Thyroid gland (tissue), 4 donors: ENCODE measurements around the gene TBC1D1. TPM values are rescaled to one million over a fixed set of nuclear protein-coding genes. Genes with fewer than 3 reads are reported as not detected.
"Not testable (repeated sequence)": the region's sequence is repeated elsewhere in the genome, so short reads cannot be mapped to it uniquely, and the experiment has no call there.

ENCODE experiments used
- DNase-seq, 2 donors: peaks; one replicate each; pipeline ENCODE4 v3.0.0-alpha.2; 2019
- H3K27ac ChIP-seq, 3 donors: fragments of 200-600 bp; sonication (generic); 1 replicate in 2 of 3; 2 replicates in 1 of 3; pipeline ENCODE4 v1.5.1; 2016 to 2019; ENCODE audit warnings: mild to moderate bottlenecking in 1 of 3, moderate library complexity in 1 of 3
- H3K27me3 ChIP-seq: fragments of 200-600 bp; sonication (generic); one replicate; pipeline ENCODE4 v1.5.1; 2019
- H3K36me3 ChIP-seq, 2 donors: fragments of 200-600 bp; sonication (generic); one replicate each; pipeline ENCODE4 v1.5.1; 2016 to 2019
- H3K4me1 ChIP-seq, 2 donors: fragments of 200-600 bp; sonication (generic); one replicate each; pipeline ENCODE4 v1.5.1; 2017 to 2019
- H3K4me3 ChIP-seq, 3 donors: fragments of 200-600 bp; sonication (generic); replicated peaks in 1 of 3; 1 replicate in 2 of 3; 2 replicates in 1 of 3; pipeline ENCODE4 v1.5.1; 2016; ENCODE audit warnings: mild to moderate bottlenecking in 1 of 3
- H3K9me3 ChIP-seq: fragments of 200-600 bp; sonication (generic); one replicate; pipeline ENCODE4 v1.5.1; 2017
- CTCF ChIP-seq, 6 experiments: fragments of 200-600 bp in 3 of 6; fragments of 450-650 bp in 3 of 6; sonication (generic) in 3 of 6; IDR thresholded peaks; one replicate each; pipeline ENCODE4 v1.5.1; 2016 to 2019; ENCODE audit warnings: antibody characterized with exemption in 6 of 6, mild to moderate bottlenecking in 2 of 6, inconsistent platforms in 1 of 6, moderate library complexity in 1 of 6
- POLR2A ChIP-seq, 2 donors: fragments of 450-650 bp; IDR thresholded peaks; one replicate each; pipeline ENCODE4 v1.6.1; 2017; ENCODE audit warnings: antibody characterized with exemption in 2 of 2, mild to moderate bottlenecking in 2 of 2, moderate library complexity in 1 of 2
- WGBS, 2 donors: methylation state at CpG; one replicate each; pipeline ENCODE4 v1.1.5; 2017; 5-methylcytosine and 5-hydroxymethylcytosine counted together
- intact Hi-C: fragments of 100-400 bp; cut with DNase I; formaldehyde crosslinking; loops from one replicate; pipeline ENCODE4 v1.15.1; 2023
- total RNA-seq, 4 donors: library from RNA; depleted of rRNA; stranded (reverse); fragments of >200 nt; gene quantifications; one replicate each; pipeline ENCODE4 v1.2.3, GENCODE V29; 2016

The TBC1D1 gene
- total RNA-seq, 4 donors from 2014 or later: 192 to 284 (median 230) TPM

GRCh38 chr4:38016698-38017097, 125.8 kb downstream of the TBC1D1 start:
- intact Hi-C loops: loop anchor here (5.0 kb wide), 1 partner anchor 39 kb away; no protein-coding TSS in a partner anchor
- no peak overlapping the region for H3K27ac ChIP-seq
- no peak for DNase-seq

GRCh38 chr4:38017609-38018008, 126.7 kb downstream of the TBC1D1 start:
- Histone ChIP-seq H3K4me1 (peaks cover 10 to 15% of the 10 kb centered on the region in 2 donors), H3K36me3 (peaks cover 16 to 36% of the 10 kb centered on the region in 2 donors), H3K4me3 (no peak overlapping the region), H3K27me3 (no peaks in the 10 kb centered on the region), H3K9me3 (no peaks in the 10 kb centered on the region), H3K27ac (no peak overlapping the region)
- intact Hi-C loops: loop anchor here (5.0 kb wide), 1 partner anchor 40 kb away; no protein-coding TSS in a partner anchor
- DNase-seq: no peak
- 97 to 99% methylated on average over 5 of the region's 5 CpGs for WGBS, 2 donors
- TF ChIP-seq POLR2A (IDR thresholded peaks at IDR 0.05) (no peak), CTCF (IDR thresholded peaks at IDR 0.05) (no peak)

More at GRCh38 chr4:38016698-38017097, 125.8 kb downstream of the TBC1D1 start:
- H3K27me3 ChIP-seq: no peaks in the 10 kb centered on the region
- TF ChIP-seq CTCF (IDR thresholded peaks at IDR 0.05) (no peak), POLR2A (IDR thresholded peaks at IDR 0.05) (no peak)
- 97 to 100% methylated on average over 2 of the region's 2 CpGs for WGBS, 2 donors
- H3K4me3 ChIP-seq: no peak overlapping the region
- peaks cover 19 to 24% of the 10 kb centered on the region in 2 donors for H3K4me1 ChIP-seq
- H3K36me3 ChIP-seq: peaks cover 11 to 28% of the 10 kb centered on the region in 2 donors
- H3K9me3 ChIP-seq: no peaks in the 10 kb centered on the region

- H3K27me3 ChIP-seq: no peaks in the 10 kb centered on the region
- no peak overlapping the region for H3K4me3 ChIP-seq
- H3K36me3 ChIP-seq: peaks cover 12 to 32% of the 10 kb centered on the region in 2 donors
- WGBS, 2 donors: 97% methylated on average over 7 of the region's 7 CpGs
- peaks cover 9 to 13% of the 10 kb centered on the region in 2 donors for H3K4me1 ChIP-seq
- H3K9me3 ChIP-seq: no peaks in the 10 kb centered on the region
- TF ChIP-seq POLR2A (IDR thresholded peaks at IDR 0.05) (no peak), CTCF (IDR thresholded peaks at IDR 0.05) (no peak)
- H3K27ac ChIP-seq: no peak overlapping the region
- DNase-seq: no peak
- intact Hi-C loops: no loop called here
These were observed 129.5 kb downstream of the TBC1D1 start for GRCh38 chr4:38020386-38020785.

- DNase-seq, intact Hi-C loops, H3K27me3 ChIP-seq, H3K27ac ChIP-seq, H3K9me3 ChIP-seq, H3K4me3 ChIP-seq: not testable (repeated sequence)
- WGBS, 2 donors: 99% methylated on average over 4 of the region's 4 CpGs
- Histone ChIP-seq H3K4me1 (peaks cover 9 to 12% of the 10 kb centered on the region in 2 donors), H3K36me3 (peaks cover 12 to 27% of the 10 kb centered on the region in 2 donors)
These were observed 130.1 kb downstream of the TBC1D1 start for GRCh38 chr4:38020961-38021360.

- Histone ChIP-seq H3K36me3 (peaks cover 12 to 20% of the 10 kb centered on the region in 2 donors), H3K9me3 (no peaks in the 10 kb centered on the region), H3K27me3 (no peaks in the 10 kb centered on the region), H3K4me1 (peaks cover 9% of the 10 kb centered on the region in 2 donors), H3K27ac (no peak overlapping the region), H3K4me3 (no peak overlapping the region)
- TF ChIP-seq CTCF (IDR thresholded peaks at IDR 0.05): no peak
- TF ChIP-seq POLR2A (IDR thresholded peaks at IDR 0.05): no peak
- intact Hi-C loops: no loop called here
- no peak for DNase-seq
- 94 to 95% methylated on average over 3 of the region's 3 CpGs for WGBS, 2 donors
These were observed 130.9 kb downstream of the TBC1D1 start for GRCh38 chr4:38021751-38022150.
